Measurements from ENCODE around the gene PRPF38B.
A peak's percentile ranks its signal among the peaks of the same experiment; 100 is the strongest.

Gene PRPF38B

GRCh38 chr1:108732398-108732797, 40.3 kb downstream of the PRPF38B start:
- TF ChIP-seq CTCF (IDR thresholded peaks at IDR 0.05; ENCODE audit: low read depth, low read length, missing control alignments), result no peak
- no peak for DNase-seq
- H3K4me3 ChIP-seq (ENCODE audit: low read depth, low read length), result no peak overlapping the region
- no peaks in the 10 kb centered on the region for H3K36me3 ChIP-seq (replicated peaks)
- H3K27ac ChIP-seq, result no peak overlapping the region
- no peaks in the 10 kb centered on the region for H3K27me3 ChIP-seq (replicated peaks)
- in situ Hi-C loops (cut with HindIII; ENCODE audit: low pct_ligation_motif_present, low sequenced_read_pairs), result no loop called here

GRCh38 chr1:108734171-108734865, 42.2 kb downstream of the PRPF38B start:
- no peak for TF ChIP-seq CTCF (IDR thresholded peaks at IDR 0.05; ENCODE audit: low read depth, low read length, missing control alignments)
- DNase-seq, result no peak
- in situ Hi-C loops (cut with HindIII; ENCODE audit: low pct_ligation_motif_present, low sequenced_read_pairs), result no loop called here

GRCh38 chr1:108742253-108742652, 50.1 kb downstream of the PRPF38B start:
- Histone ChIP-seq H3K27ac (no peak overlapping the region), H3K27me3 (replicated peaks) (no peaks in the 10 kb centered on the region), H3K36me3 (replicated peaks) (no peaks in the 10 kb centered on the region), H3K4me3 (ENCODE audit: low read depth, low read length) (no peak overlapping the region)
- no peak for DNase-seq
- TF ChIP-seq CTCF (IDR thresholded peaks at IDR 0.05; ENCODE audit: low read depth, low read length, missing control alignments), result no peak
- in situ Hi-C loops (cut with HindIII; ENCODE audit: low pct_ligation_motif_present, low sequenced_read_pairs), result no loop called here

More at GRCh38 chr1:108734171-108734865, 42.2 kb downstream of the PRPF38B start:
- no peak overlapping the region for H3K4me3 ChIP-seq (ENCODE audit: low read depth, low read length)
- H3K36me3 ChIP-seq (replicated peaks), result no peaks in the 10 kb centered on the region
- no peak overlapping the region for H3K27ac ChIP-seq
- H3K27me3 ChIP-seq (replicated peaks), result no peaks in the 10 kb centered on the region

- DNase-seq, result no peak
- H3K4me3 ChIP-seq (ENCODE audit: low read depth, low read length), result no peak overlapping the region
- in situ Hi-C loops (cut with HindIII; ENCODE audit: low pct_ligation_motif_present, low sequenced_read_pairs), result no loop called here
These were observed 53.9 kb downstream of the PRPF38B start for GRCh38 chr1:108745980-108746381.

GRCh38 chr1:108746382-108747170, 54.5 kb downstream of the PRPF38B start, which contains the start of gene STXBP3:
Gene STXBP3, plus strand, starts transcription at chr1:108746674. Its CDS starts 64 bp downstream, at chr1:108746738.
- H3K4me3 ChIP-seq (ENCODE audit: low read depth, low read length), result peak within 1 kb of the TSS; percentile 92
- TF ChIP-seq CTCF (IDR thresholded peaks at IDR 0.05; ENCODE audit: low read depth, low read length, missing control alignments), result peak; percentile 99
- in situ Hi-C loops (cut with HindIII; ENCODE audit: low pct_ligation_motif_present, low sequenced_read_pairs), result no loop called here

More at GRCh38 chr1:108745980-108746381, 53.9 kb downstream of the PRPF38B start:
- Histone ChIP-seq H3K27ac (no peak overlapping the region), H3K36me3 (replicated peaks) (no peaks in the 10 kb centered on the region), H3K27me3 (replicated peaks) (no peaks in the 10 kb centered on the region)
- no peak for TF ChIP-seq CTCF (IDR thresholded peaks at IDR 0.05; ENCODE audit: low read depth, low read length, missing control alignments)

More at GRCh38 chr1:108746382-108747170, 54.5 kb downstream of the PRPF38B start, which contains the start of gene STXBP3:
- H3K27ac ChIP-seq, result peak within 1 kb of the TSS; percentile 95
- H3K27me3 ChIP-seq (replicated peaks), result no peaks in the 10 kb centered on the region
- peak; percentile 95 for DNase-seq
- no peaks in the 10 kb centered on the region for H3K36me3 ChIP-seq (replicated peaks)

Data from brain microvascular endothelial cell (primary cell).